ENCODE results near the gene GOLGA5. TPM values are rescaled to one million over a fixed set of nuclear protein-coding genes. Genes with fewer than 3 reads are reported as not detected.
"Not testable (repeated sequence)": the region's sequence is repeated elsewhere in the genome, so short reads cannot be mapped to it uniquely, and the experiment has no call there.

Gene GOLGA5
- total and polyA plus RNA-seq, 10 donors, result 16.7 to 37.0 (median 26.5) TPM

GRCh38 chr14:92847749-92848148 is 53.6 kb downstream of the GOLGA5 start:
- Histone ChIP-seq H3K27ac (peak overlapping the region in 4 of 8 donors; percentile 7 to 75 (median 56)), H3K4me1 (peaks cover 0 to 26% (median 14%) of the 10 kb centered on the region in 6 donors), H3K4me3 (no peak overlapping the region), H3K27me3 (replicated peaks in 1 of 7) (peaks cover 0 to 4% (median 0%) of the 10 kb centered on the region in 7 donors), H3K36me3 (peaks cover 0 to 7% (median 0%) of the 10 kb centered on the region in 6 donors), H3K9me3 (peaks cover 0 to 7% (median 0%) of the 10 kb centered on the region in 8 donors)
- WGBS, 5 donors, result 55 to 80% (median 73%) methylated on average over 2 of the region's 2 CpGs
- TF ChIP-seq POLR2A (IDR thresholded peaks at IDR 0.05) (no peak), POLR2AphosphoS5 (IDR thresholded peaks at IDR 0.05) (no peak)
- TF ChIP-seq, protein P1, sequence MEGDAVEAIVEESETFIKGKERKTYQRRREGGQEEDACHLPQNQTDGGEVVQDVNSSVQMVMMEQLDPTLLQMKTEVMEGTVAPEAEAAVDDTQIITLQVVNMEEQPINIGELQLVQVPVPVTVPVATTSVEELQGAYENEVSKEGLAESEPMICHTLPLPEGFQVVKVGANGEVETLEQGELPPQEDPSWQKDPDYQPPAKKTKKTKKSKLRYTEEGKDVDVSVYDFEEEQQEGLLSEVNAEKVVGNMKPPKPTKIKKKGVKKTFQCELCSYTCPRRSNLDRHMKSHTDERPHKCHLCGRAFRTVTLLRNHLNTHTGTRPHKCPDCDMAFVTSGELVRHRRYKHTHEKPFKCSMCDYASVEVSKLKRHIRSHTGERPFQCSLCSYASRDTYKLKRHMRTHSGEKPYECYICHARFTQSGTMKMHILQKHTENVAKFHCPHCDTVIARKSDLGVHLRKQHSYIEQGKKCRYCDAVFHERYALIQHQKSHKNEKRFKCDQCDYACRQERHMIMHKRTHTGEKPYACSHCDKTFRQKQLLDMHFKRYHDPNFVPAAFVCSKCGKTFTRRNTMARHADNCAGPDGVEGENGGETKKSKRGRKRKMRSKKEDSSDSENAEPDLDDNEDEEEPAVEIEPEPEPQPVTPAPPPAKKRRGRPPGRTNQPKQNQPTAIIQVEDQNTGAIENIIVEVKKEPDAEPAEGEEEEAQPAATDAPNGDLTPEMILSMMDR (IDR thresholded peaks at IDR 0.05 in 8 of 11, conservative IDR thresholded peaks at IDR 0.05 in 3 of 11), result no peak
- DNase-seq, result no peak
- intact Hi-C loops (cut with DNase I; ENCODE audit: low total_unique reads), result no loop called here

- no peaks in the 10 kb centered on the region for H3K36me3 ChIP-seq
- H3K9me3 ChIP-seq, result peaks cover 0 to 11% (median 0%) of the 10 kb centered on the region in 8 donors
- peak overlapping the region in 6 of 8 donors; percentile 31 to 75 (median 49) for H3K27ac ChIP-seq
- H3K4me1 ChIP-seq, result peaks cover 0 to 26% (median 14%) of the 10 kb centered on the region in 6 donors
- no peak overlapping the region for H3K4me3 ChIP-seq
- TF ChIP-seq, protein P1 (IDR thresholded peaks at IDR 0.05 in 8 of 11, conservative IDR thresholded peaks at IDR 0.05 in 3 of 11), result no peak
- TF ChIP-seq POLR2A (IDR thresholded peaks at IDR 0.05), result no peak
- peak in 1 of 3 donors; percentile 55 for TF ChIP-seq POLR2AphosphoS5 (IDR thresholded peaks at IDR 0.05)
- 14 to 33% (median 26%) methylated on average over 4 of the region's 4 CpGs for WGBS, 5 donors
- H3K27me3 ChIP-seq (replicated peaks in 1 of 7), result peaks cover 0 to 10% (median 0%) of the 10 kb centered on the region in 7 donors
- no peak for DNase-seq
- intact Hi-C loops (cut with DNase I; ENCODE audit: low total_unique reads), result no loop called here
These were observed 54.8 kb downstream of the GOLGA5 start for GRCh38 chr14:92848887-92849286.

GRCh38 chr14:92850492-92850891 is 56.4 kb downstream of the GOLGA5 start:
- Histone ChIP-seq H3K4me1 (peaks cover 0 to 26% (median 14%) of the 10 kb centered on the region in 6 donors), H3K4me3 (no peak overlapping the region), H3K36me3 (no peaks in the 10 kb centered on the region), H3K27me3 (replicated peaks in 1 of 7) (peaks cover 0 to 10% (median 0%) of the 10 kb centered on the region in 7 donors), H3K27ac (peak overlapping the region in 2 of 8 donors; percentile 54 to 68), H3K9me3 (peaks cover 0 to 11% (median 0%) of the 10 kb centered on the region in 8 donors)
- no peak for TF ChIP-seq POLR2A (IDR thresholded peaks at IDR 0.05)
- no peak for TF ChIP-seq POLR2AphosphoS5 (IDR thresholded peaks at IDR 0.05)
- TF ChIP-seq, protein P1 (IDR thresholded peaks at IDR 0.05 in 8 of 11, conservative IDR thresholded peaks at IDR 0.05 in 3 of 11), result no peak
- whole genome bisulfite sequencing, 5 donors, result 73 to 89% (median 87%) methylated on average over 2 of the region's 2 CpGs
- no peak for DNase-seq
- intact Hi-C loops (cut with DNase I; ENCODE audit: low total_unique reads), result no loop called here

GRCh38 chr14:92853136-92853535 is 59.0 kb downstream of the GOLGA5 start:
- WGBS, 5 donors, result 59 to 81% (median 72%) methylated on average over 5 to 8 of the region's 8 CpGs
- Histone ChIP-seq H3K27me3 (replicated peaks in 1 of 7) (peaks cover 0 to 10% (median 0%) of the 10 kb centered on the region in 7 donors), H3K9me3 (peaks cover 0 to 11% (median 0%) of the 10 kb centered on the region in 8 donors)
- H3K27ac ChIP-seq; DNase-seq; H3K4me3 ChIP-seq; H3K4me1 ChIP-seq; H3K36me3 ChIP-seq; intact Hi-C loops (cut with DNase I; ENCODE audit: low total_unique reads): not testable (repeated sequence)
